Measurements from ENCODE around the gene FUT2.
"Not testable (repeated sequence)": the region's sequence is repeated elsewhere in the genome, so short reads cannot be mapped to it uniquely, and the experiment has no call there.

The FUT2 gene

DNA sequence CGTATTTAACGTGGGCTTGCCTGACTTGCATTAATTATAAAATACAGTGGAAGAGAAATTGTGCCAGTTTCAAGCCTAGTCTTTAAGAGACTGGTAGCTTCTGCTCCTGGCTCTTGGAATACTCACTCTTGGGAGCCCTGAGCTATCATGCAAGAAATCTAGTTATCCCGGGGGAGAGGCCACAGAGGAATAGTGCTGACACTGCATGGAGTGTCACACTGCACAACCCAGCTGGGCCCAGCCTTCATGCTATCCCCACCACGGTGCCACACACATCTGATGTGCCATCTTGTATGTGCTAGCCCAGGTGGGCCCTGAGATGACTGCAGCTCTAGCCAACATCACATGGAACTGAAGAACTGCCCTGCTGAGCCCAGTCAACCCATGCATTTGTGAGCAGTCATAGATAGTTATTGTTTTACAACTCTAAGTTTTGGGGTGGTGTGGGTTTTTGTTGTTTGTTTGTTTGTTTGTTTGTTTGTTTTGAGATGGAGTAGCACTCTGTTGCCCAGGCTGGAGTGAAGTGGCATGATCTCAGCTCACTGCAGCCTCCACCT lies 15.4 kb downstream of the FUT2 start:
- Histone ChIP-seq H3K36me3 (ENCODE audit: control insufficient read depth in 1 of 2, insufficient read depth in 2 of 2, low read length in 2 of 2) (no peaks in the 10 kb centered on the region), H3K4me1 (ENCODE audit: control insufficient read depth in 1 of 2, insufficient read depth in 2 of 2, low read length in 2 of 2) (peaks cover 7 to 23% of the 10 kb centered on the region in 2 donors), H3K9me3 (ENCODE audit: control insufficient read depth in 1 of 2, low read length in 2 of 2) (peaks cover 0 to 3% of the 10 kb centered on the region in 2 donors), H3K27me3 (ENCODE audit: low read depth, low read length) (no peaks in the 10 kb centered on the region), H3K27ac (ENCODE audit: low read length) (no peak overlapping the region), H3K4me3 (ENCODE audit: low read depth in 1 of 2, low read length in 2 of 2) (no peak overlapping the region)

- Histone ChIP-seq H3K36me3 (ENCODE audit: control insufficient read depth in 1 of 2, insufficient read depth in 2 of 2, low read length in 2 of 2) (no peaks in the 10 kb centered on the region), H3K4me1 (ENCODE audit: control insufficient read depth in 1 of 2, insufficient read depth in 2 of 2, low read length in 2 of 2) (peaks cover 7 to 34% of the 10 kb centered on the region in 2 donors), H3K27me3 (ENCODE audit: low read depth, low read length) (no peaks in the 10 kb centered on the region), H3K4me3 (ENCODE audit: low read depth in 1 of 2, low read length in 2 of 2) (peak overlapping the region; percentile 72 to 84), H3K27ac (ENCODE audit: low read length) (no peak overlapping the region), H3K9me3 (ENCODE audit: control insufficient read depth in 1 of 2, low read length in 2 of 2) (peaks cover 0 to 3% of the 10 kb centered on the region in 2 donors)
Measured at GRCh38 chr19:48713041-48713863, 17.5 kb downstream of the FUT2 start.

GRCh38 chr19:48713864-48714755 lies 18.3 kb downstream of the FUT2 start:
- peaks cover 0 to 3% of the 10 kb centered on the region in 2 donors for H3K9me3 ChIP-seq (ENCODE audit: control insufficient read depth in 1 of 2, low read length in 2 of 2)
- peak overlapping the region; percentile 72 to 84 for H3K4me3 ChIP-seq (ENCODE audit: low read depth in 1 of 2, low read length in 2 of 2)
- H3K4me1 ChIP-seq (ENCODE audit: control insufficient read depth in 1 of 2, insufficient read depth in 2 of 2, low read length in 2 of 2) = peaks cover 7 to 35% of the 10 kb centered on the region in 2 donors
- peak overlapping the region; percentile 91 for H3K27ac ChIP-seq (ENCODE audit: low read length)
- no peaks in the 10 kb centered on the region for H3K36me3 ChIP-seq (ENCODE audit: control insufficient read depth in 1 of 2, insufficient read depth in 2 of 2, low read length in 2 of 2)
- no peaks in the 10 kb centered on the region for H3K27me3 ChIP-seq (ENCODE audit: low read depth, low read length)

- Histone ChIP-seq H3K27me3 (ENCODE audit: low read depth, low read length) (no peaks in the 10 kb centered on the region), H3K27ac (ENCODE audit: low read length) (peak overlapping the region; percentile 91), H3K4me3 (ENCODE audit: low read depth in 1 of 2, low read length in 2 of 2) (peak overlapping the region; percentile 70 to 84), H3K36me3 (ENCODE audit: control insufficient read depth in 1 of 2, insufficient read depth in 2 of 2, low read length in 2 of 2) (no peaks in the 10 kb centered on the region), H3K4me1 (ENCODE audit: control insufficient read depth in 1 of 2, insufficient read depth in 2 of 2, low read length in 2 of 2) (peaks cover 7 to 44% of the 10 kb centered on the region in 2 donors), H3K9me3 (ENCODE audit: control insufficient read depth in 1 of 2, low read length in 2 of 2) (peaks cover 0 to 3% of the 10 kb centered on the region in 2 donors)
Measured at GRCh38 chr19:48714759-48715675, 19.2 kb downstream of the FUT2 start.

DNA sequence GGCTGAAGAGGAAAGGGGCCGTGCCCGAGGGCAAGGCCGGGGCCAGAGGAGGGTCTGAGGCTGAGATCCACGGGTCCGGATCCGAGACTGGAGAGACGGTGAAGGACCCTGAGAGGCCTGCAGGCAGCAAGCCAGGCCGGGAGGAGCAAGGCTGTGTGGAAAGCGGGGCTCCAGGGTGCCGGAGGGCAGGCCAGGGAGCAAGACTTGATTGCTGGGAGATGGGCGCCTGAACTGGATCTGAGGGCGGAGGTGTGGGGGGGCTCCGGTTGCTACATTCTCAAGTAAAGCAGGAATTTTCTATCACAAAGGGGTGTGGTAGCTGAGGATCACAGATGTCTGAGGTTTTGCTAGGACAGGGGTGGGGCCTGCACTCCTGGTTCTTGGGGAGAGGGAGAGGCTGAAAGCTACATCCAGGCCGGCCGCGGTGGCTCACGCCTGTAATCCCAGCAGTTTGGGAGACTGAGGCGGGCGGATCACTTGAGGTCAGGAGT lies 20.0 kb downstream of the FUT2 start:
- Histone ChIP-seq H3K27ac (ENCODE audit: low read length) (peak overlapping the region; percentile 91), H3K4me3 (ENCODE audit: low read depth in 1 of 2, low read length in 2 of 2) (peak overlapping the region; percentile 70 to 84), H3K9me3 (ENCODE audit: control insufficient read depth in 1 of 2, low read length in 2 of 2) (peaks cover 0 to 3% of the 10 kb centered on the region in 2 donors), H3K27me3 (ENCODE audit: low read depth, low read length) (no peaks in the 10 kb centered on the region), H3K36me3 (ENCODE audit: control insufficient read depth in 1 of 2, insufficient read depth in 2 of 2, low read length in 2 of 2) (no peaks in the 10 kb centered on the region), H3K4me1 (ENCODE audit: control insufficient read depth in 1 of 2, insufficient read depth in 2 of 2, low read length in 2 of 2) (peaks cover 11 to 50% of the 10 kb centered on the region in 2 donors)

- Histone ChIP-seq H3K9me3 (ENCODE audit: control insufficient read depth in 1 of 2, low read length in 2 of 2) (no peaks in the 10 kb centered on the region), H3K36me3 (ENCODE audit: control insufficient read depth in 1 of 2, insufficient read depth in 2 of 2, low read length in 2 of 2) (no peaks in the 10 kb centered on the region), H3K27me3 (ENCODE audit: low read depth, low read length) (no peaks in the 10 kb centered on the region), H3K27ac (ENCODE audit: low read length) (no peak overlapping the region), H3K4me3 (ENCODE audit: low read depth in 1 of 2, low read length in 2 of 2) (peak overlapping the region; percentile 42 to 55), H3K4me1 (ENCODE audit: control insufficient read depth in 1 of 2, insufficient read depth in 2 of 2, low read length in 2 of 2) (peaks cover 11 to 50% of the 10 kb centered on the region in 2 donors)
Measured at GRCh38 chr19:48716562-48717291, 21.0 kb downstream of the FUT2 start.

GRCh38 chr19:48718106-48718505 lies 22.3 kb downstream of the FUT2 start:
- not testable (repeated sequence) for H3K27me3 ChIP-seq (ENCODE audit: low read depth, low read length); H3K9me3 ChIP-seq (ENCODE audit: control insufficient read depth in 1 of 2, low read length in 2 of 2); H3K27ac ChIP-seq (ENCODE audit: low read length); H3K36me3 ChIP-seq (ENCODE audit: control insufficient read depth in 1 of 2, insufficient read depth in 2 of 2, low read length in 2 of 2); H3K4me3 ChIP-seq (ENCODE audit: low read depth in 1 of 2, low read length in 2 of 2)
- H3K4me1 ChIP-seq (ENCODE audit: control insufficient read depth in 1 of 2, insufficient read depth in 2 of 2, low read length in 2 of 2) = peaks cover 9 to 44% of the 10 kb centered on the region in 2 donors

DNA sequence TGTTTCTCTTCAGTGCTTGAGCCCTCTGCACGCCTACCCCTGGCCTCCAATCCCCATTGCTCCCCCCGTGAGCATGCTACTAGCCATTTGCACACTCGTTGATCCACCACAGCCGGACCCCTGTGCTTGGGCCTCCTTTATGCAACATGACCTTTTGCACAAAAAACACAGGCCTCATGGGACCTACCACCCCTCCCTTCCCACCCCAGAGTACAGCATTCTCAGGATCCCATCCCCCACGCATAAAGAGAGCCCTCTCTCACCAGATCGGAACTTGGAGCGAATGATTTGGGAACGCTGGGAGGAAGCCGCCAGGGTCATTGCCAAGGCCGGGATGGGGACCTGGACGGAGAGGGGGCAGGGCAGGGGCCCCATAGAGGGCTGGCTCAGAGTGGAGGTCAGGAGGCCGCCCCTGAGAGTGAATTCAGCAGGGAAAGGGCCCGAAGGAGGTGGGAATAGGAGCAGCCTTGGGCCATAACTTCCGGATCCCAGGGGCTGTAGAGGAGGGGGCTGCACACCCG lies 23.0 kb downstream of the FUT2 start:
- no peaks in the 10 kb centered on the region for H3K9me3 ChIP-seq (ENCODE audit: control insufficient read depth in 1 of 2, low read length in 2 of 2)
- H3K4me3 ChIP-seq (ENCODE audit: low read depth in 1 of 2, low read length in 2 of 2) = no peak overlapping the region
- peaks cover 4 to 38% of the 10 kb centered on the region in 2 donors for H3K4me1 ChIP-seq (ENCODE audit: control insufficient read depth in 1 of 2, insufficient read depth in 2 of 2, low read length in 2 of 2)
- H3K27me3 ChIP-seq (ENCODE audit: low read depth, low read length) = no peaks in the 10 kb centered on the region
- no peak overlapping the region for H3K27ac ChIP-seq (ENCODE audit: low read length)
- H3K36me3 ChIP-seq (ENCODE audit: control insufficient read depth in 1 of 2, insufficient read depth in 2 of 2, low read length in 2 of 2) = no peaks in the 10 kb centered on the region

- H3K4me3 ChIP-seq (ENCODE audit: low read depth in 1 of 2, low read length in 2 of 2) = peak within 1 kb of the TSS; percentile 62 to 72
- peaks cover 0 to 6% of the 10 kb centered on the region in 2 donors for H3K36me3 ChIP-seq (ENCODE audit: control insufficient read depth in 1 of 2, insufficient read depth in 2 of 2, low read length in 2 of 2)
- peak within 1 kb of the TSS; percentile 75 for H3K27ac ChIP-seq (ENCODE audit: low read length)
- H3K9me3 ChIP-seq (ENCODE audit: control insufficient read depth in 1 of 2, low read length in 2 of 2) = no peaks in the 10 kb centered on the region
- peaks cover 7 to 36% of the 10 kb centered on the region in 2 donors for H3K4me1 ChIP-seq (ENCODE audit: control insufficient read depth in 1 of 2, insufficient read depth in 2 of 2, low read length in 2 of 2)
- H3K27me3 ChIP-seq (ENCODE audit: low read depth, low read length) = no peaks in the 10 kb centered on the region
Measured at GRCh38 chr19:48719263-48720171, 23.7 kb downstream of the FUT2 start, which contains the start of gene MAMSTR. Gene MAMSTR, minus strand, starts transcription at chr19:48719725. Its CDS starts 694 bp downstream, at chr19:48719031.

Measured in muscle layer of duodenum (tissue), 2 donors.